ENCODE data around the gene CEP63.
A peak's percentile ranks its signal among the peaks of the same experiment; 100 is the strongest.
"Not testable (repeated sequence)": the region's sequence is repeated elsewhere in the genome, so short reads cannot be mapped to it uniquely, and the experiment has no call there.

The CEP63 gene

DNA sequence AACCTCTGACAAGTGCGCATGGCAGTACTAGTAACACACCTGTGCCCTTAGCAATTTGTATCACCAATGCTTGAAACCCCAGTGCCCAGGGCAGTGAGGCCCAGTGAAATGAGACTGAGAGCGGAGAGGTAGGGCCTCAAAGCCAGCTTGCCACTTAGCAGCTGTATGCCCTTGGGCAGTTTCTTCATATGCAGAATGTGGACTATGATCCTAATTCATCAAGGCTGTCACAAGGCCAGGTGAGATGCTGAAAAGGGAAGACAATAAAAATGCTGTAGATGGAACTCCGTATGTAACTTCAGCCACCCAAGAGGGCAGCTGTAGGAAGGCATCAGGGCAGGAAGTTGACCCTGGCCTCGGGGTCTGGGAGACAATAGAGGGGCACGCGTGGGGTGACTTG, 90.6 kb downstream of the CEP63 start:
- no peak for DNase-seq (ENCODE audit: low spot score)

DNA sequence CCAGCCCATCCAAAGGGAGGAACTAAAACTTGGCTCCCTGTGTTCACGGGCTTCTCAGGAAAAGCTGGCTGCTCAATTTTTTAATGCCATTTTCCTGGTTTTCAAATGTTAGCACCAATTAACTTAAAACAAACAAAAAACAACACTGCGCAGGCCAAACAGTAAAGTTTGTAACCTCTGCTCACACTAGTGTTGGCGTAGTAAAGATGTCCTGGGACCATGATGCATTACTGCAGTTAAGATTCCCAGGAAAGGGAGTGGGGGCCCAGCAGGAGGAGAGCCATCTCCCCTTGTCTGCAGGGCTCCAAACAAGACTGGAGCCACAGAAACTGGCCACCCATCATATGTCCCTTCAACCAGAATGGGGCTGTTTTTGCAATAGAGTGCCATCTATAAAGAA, 91.0 kb downstream of the CEP63 start:
- no peak for DNase-seq (ENCODE audit: low spot score)

DNA sequence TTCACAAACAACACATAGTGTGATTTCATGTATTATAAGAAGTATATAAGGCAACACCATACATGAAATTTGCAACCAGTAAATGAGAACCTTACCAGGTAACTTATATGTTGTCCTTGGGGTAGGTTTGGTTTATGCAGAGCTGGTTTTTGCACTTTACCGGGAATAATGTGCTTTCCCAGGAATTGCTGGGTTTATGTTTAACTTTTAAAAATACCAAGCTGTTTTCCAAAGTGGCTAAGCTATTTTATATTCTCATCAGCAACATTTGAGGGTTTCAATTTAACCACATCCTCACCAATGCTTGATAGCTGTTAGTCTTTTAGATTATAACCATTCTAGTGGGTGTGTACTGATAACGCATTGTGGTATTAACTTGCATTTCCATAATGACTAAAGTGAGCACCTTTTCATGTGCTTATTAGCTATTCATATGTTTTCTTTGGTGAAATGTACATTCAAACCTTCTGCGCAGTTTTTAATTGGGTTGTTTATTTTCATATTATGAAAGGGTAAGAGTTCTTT, 93.3 kb downstream of the CEP63 start:
- DNase-seq (ENCODE audit: low spot score): no peak

DNA sequence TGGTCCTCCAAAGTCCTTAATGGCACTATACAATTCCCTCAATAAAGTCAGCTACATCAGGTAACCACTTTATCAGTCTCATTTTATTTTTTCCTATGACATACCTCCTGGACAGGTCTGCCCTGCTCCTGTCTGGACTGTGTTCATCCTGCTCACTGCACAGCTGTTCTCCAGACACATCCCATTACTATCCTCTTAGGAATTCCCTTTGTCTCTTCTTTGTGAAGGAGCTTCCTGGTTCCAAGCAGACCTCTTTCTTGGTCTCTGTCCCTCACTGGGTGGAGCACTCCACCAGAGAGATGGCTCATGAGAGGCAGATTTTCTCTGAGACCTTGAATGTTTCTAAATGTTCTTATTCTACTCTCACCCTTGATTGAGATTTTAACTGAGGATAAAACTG, 104.9 kb downstream of the CEP63 start:
- DNase-seq (ENCODE audit: low spot score): no peak

DNA sequence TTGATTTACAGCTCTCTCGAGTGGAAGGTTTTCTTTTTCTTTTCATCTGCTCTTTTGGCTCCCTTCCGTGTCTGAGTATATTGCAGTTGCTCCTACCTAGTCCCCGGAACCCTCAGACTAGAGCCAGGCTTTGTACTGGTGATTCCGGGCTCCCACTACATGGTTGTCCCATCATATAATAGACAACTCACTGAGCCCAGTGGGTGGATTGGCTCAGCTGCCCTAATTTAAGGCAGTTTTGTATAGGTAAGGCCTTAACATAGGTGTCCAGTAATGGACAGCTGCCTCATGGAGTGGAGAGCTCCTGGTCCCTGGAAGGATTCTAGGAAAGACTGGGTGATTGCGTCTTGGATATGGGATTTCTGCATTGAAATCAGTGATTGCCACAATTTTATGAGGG, 106.9 kb downstream of the CEP63 start:
- no peak for DNase-seq (ENCODE audit: low spot score)

DNA sequence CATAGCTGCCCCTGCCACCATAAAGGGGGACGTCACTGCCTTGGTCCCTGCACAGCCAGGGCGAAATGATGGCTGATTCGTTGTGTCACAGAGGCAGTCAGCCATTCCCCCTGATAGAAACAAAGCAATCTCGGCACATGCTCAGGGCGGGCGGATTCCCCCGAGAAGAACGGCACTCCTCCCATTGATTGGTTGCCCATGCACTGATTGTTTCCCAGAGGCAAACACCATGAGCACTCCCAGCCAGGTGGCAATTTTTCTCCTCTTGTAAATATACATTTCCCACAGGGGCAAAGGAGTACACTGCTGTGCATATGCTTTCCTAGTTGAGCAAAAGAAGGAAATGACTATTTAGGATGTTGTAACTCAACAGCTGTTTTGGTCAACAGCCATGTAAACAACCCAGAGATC, 108.5 kb downstream of the CEP63 start:
- no peak for DNase-seq (ENCODE audit: low spot score)

DNA sequence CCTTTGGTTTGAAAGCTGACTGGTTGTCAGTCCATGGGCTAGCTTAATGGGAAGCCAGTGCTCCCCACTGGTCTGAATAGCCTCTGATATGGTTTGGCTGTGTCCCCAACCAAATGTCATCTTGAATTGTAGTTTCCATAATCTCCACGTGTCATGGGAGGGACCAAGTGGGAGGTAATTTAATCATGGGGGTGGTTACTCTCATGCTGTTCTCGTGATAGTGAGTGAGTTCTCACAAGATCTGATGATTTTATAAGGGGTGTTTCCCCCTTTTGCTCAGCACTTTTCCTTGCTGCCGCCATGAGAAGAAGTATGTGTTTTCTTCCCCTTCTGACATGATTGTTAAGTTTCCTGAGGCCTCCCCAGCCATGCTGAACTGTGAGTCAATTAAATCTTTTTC, 109.1 kb downstream of the CEP63 start:
- DNase-seq (ENCODE audit: low spot score): not testable (repeated sequence)

DNA sequence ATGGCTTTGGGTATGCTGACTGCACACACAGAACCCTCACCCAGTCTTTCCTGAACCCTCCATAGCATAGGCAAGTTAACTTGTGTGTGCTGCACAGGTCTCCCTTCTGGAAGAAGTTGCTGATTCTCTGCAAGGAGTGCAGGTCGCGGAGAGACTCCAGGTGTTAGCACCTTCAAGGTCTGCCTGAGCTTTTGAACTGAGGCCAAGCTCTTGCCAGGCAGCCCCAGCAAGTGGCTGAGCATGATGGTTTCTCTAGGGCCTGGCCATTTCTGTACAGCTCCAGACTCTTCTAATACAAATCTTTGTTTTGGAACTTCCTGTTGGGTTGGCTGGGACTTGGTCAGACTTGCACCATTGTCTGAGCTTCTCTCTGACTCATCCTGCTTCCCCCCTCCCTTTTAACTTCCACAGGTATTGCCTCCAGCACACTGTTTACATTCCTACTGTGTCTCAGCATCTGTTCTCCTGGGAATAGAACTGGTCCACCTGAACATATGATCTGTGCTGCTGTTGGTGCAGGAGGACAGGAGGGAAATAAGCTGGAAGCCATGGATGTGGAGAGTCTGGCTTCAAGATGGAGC, 111.6 kb downstream of the CEP63 start:
- no peak for DNase-seq (ENCODE audit: low spot score)

DNA sequence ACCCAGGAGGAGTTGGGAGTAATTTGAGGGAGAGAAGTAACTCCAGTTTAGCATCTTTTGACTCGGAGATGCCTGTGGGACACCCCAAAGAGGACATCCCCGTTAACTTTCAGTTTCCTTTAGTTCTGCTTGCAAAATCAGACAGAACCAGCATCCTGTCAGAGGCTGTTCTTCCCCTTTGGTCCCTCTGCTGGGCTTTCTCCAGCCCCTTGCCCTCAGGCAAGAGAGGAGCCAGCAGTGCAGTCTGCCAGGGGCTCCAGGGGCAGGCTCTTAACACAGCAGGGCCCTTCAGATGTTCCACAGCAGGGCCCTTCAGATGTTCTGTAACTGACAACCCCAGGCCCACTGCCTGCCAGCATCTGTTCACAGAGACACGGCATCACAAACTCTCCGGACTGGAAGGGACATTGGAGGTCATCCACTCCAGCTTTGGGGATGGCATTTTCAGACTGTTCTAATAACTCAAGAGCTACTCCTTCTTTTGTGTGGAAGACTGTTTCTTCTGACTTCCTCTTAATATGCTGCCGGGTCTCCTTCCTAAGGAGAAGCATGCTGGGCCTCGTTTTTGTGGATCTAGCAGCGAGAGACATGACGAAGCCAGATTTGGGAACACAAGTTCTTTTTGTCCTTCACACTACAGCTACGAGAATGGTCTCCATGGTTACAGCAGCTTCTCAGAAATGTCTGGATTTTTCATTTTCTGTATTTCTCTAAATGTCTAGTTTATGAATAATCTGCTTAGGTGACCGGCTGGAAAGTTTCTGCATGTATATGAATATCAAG, 113.1 kb downstream of the CEP63 start:
- no peak for DNase-seq (ENCODE audit: low spot score)

DNA sequence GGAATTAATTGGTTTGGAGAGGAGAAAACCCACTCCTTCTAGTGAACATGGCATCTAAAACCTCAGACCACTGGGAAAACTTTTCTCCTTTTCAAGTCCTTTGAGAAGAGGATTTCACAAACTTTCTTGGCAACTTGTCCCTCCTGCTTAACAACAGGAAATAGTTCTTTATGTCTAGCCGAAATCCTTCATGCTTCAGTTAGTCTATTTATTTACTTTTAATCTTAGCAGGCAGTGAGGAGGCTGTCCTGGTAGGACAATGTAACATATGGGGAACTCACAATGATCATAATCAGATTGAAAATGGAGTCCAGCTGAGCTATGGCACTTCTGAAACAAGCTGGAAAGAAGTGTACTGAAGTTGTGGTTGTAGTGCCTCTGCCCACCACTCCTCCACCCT, 114.3 kb downstream of the CEP63 start:
- no peak for DNase-seq (ENCODE audit: low spot score)

DNA sequence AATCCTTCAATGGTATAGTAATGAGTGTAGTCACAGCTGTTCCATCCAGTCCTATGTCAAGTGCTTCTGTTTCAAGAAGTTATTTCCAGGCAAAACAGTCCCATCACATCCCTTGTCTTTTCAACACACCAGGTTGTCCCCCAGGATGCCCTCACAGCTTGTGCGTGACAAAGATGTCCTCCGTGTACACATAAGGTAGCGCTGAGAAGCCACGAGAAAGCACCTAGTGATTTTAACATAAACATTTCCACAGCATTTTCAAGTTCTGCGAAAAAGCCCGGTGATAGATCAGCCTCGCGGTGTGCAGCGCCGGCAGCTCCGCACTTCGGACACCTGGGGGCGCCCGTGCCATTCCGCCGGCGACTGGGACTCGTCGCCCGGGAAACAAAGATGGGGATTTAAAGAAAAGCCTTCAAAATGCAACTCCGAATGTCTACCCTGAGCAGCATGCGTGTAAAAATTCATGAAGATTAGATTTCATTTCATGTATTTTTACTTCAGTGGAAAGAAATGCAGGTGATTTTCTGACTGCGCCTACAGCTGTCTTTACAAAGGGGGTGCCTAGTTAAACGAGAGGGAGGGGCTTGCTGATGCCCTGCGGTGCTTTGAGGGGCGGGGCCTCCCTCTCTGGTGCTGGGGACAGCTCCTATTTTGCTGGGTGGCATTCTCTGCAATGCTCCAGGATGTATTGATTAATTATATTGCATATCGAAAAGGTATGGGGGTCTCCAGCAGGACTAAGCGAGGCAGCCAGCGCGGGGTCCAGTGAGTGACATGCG, 115.0 kb downstream of the CEP63 start:
- peak; percentile 87 for DNase-seq (ENCODE audit: low spot score)

DNA sequence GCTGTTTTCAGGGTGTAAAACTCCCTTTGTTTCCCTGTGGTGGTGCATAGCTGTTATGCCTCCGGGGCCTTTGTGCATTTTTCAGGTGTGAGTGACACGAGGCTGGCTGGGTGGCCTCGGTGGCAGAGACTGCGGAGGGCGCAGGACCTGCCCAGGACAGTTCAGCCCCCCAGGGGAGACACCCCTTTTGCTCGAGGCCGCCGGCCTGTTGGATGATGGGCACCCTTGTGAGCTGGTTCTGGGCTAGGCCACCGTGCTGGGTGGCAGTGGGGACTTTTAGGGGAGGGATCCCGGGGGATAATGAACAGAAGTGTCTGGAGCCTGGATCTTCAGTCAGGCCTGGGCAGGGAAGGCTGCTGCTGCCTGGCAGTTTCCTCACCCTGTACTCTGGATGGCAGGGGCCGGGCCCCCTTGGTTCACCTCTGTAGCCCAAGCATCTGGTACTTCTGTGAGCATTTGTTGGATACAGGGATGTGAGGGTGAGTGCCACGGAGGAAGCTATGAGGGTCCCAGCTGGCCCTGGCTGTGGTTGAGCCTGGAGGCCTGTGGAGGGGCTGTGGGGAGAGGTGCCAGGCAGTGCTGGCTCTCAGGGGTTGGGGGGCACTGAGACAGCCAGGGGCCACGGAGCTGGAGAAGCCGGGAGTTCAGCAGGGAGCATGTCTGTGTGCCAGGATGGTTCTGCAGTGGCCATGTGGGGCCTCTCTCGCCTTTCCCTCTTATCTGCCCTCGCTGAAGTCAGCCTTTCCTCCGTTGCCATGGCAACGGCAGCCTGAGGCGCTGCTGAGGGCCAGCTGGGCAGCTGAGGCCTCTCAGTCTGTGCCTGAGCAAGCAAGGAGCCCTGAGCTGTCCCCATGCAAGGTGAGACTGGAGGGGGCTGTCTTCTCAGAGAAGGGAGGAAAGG, 115.9 kb downstream of the CEP63 start:
- DNase-seq (ENCODE audit: low spot score): peak; percentile 90

DNA sequence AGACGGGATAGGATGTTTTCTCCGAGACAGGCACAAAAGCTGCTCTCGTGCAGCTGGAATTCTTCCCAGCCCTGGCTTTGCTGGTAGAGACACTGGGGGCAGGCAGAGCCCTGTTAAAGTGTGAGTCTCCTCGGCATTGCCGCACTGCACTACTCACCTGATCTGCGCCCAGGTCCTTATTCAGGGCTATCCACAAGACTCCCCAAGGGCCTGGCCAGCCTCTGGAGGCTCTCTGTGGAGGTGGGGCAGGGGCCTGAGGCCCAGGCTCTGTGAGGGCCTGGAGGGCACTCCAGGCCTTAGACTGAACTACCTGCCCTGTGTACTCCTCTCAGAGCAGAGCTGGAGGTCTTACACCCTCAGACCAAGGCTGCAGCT, 116.6 kb downstream of the CEP63 start:
- DNase-seq (ENCODE audit: low spot score): no peak

DNA sequence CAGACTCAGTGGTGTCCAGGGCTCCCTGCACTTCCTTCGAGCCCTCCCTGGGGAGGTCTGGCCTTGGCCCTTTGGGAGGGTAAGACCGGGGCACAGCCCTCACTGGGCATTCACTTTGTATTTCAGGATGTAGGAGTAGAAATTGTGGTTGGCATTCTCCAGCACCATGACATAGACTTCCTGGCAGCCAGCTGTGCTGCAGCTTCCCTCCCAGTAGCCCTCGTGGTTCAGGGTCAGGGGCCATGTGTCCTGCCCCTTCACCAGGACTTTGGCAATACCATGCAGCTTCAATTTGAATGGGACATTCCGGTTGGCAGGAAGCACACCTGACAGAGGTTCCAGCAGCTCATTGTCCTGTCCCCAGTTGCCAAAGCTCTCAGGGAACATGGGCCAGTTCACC, 117.6 kb downstream of the CEP63 start:
- no peak for DNase-seq (ENCODE audit: low spot score)

DNA sequence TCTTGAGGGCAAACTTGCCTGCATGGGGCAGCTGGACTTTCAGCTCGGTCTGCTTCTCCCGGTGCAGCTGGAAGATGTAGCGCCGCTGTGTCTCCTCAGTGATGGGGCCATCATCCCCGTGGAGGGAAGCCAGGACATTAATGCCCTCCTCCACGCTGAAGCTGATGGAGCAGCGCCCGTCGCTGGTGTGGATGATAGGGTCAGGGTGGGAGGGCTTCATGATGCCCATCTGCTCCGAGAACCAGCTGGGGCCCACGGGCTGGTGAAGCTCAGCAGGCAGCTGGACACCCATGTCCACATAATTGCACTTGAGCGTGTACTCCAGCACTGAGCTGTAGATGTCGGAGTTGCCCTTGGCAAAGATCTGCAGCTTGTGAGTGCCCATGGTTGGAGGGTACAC, 118.1 kb downstream of the CEP63 start:
- DNase-seq (ENCODE audit: low spot score): no peak

DNA sequence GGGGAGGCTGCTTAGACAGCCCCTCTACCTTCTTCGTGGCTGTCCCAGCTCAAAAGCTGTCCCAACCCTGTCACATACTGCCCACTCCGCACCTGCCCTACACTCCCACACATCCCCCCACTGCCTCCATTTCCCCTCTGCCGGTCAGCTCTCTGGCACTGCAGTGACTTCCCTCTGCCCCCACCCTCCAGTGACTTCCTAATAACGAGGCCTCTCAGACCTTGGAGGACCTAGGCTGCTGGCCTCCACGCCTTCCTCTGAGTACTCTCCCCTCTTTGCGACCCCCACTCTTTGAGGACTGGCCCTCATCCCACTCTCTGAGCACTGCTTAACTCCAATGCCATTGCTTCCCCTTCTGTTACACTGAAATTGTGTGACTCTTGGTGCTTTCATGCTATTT, 119.7 kb downstream of the CEP63 start:
- DNase-seq (ENCODE audit: low spot score): peak; percentile 27

DNA sequence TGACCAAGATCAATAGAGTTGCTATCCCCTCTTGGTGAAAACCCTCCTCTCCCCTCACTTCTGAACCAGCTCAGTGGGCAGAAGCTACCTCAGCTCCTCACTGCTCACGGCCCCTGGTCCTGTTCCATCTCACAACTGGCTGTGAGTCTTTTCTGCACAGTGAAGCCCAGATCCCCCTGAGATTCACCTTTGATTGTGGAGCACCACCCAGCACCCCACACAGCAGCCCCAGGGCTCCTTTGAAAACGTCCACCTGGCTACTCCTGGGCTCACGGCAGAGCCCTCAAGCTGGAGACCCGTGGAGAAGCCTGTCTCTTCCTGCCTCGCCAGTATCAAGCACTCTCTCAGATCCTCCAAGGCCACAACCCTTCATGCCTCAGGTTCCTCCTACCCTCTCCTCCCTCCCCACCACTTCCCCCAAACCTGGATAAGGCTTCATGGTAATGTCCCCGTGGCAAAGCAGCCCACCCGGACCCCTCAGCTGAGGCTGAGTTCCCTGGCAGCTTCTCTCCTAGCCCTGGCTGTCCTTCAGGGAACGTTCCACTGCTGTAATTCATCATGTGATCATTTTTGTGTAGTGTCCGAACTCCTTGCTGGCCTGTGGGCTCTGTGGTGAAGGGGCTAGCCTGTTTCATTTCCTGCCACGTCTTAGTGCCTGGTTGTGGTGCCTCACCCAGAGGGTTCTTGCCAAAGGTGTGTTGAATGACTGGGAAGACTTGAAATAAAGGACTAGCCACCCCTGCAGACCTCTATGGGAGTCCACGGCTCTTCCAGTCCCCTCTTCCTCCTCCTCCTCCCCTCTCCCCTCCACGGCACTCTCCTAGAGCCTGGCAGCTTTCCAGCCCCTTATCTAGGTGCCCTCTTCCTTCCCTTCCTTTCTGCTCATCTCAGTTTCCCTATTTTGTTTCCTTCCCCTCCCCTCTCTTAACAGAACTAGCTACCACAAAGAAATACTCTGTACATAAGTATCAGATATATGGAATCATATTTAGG, 120.5 kb downstream of the CEP63 start:
- peak; percentile 32 for DNase-seq (ENCODE audit: low spot score)

DNA sequence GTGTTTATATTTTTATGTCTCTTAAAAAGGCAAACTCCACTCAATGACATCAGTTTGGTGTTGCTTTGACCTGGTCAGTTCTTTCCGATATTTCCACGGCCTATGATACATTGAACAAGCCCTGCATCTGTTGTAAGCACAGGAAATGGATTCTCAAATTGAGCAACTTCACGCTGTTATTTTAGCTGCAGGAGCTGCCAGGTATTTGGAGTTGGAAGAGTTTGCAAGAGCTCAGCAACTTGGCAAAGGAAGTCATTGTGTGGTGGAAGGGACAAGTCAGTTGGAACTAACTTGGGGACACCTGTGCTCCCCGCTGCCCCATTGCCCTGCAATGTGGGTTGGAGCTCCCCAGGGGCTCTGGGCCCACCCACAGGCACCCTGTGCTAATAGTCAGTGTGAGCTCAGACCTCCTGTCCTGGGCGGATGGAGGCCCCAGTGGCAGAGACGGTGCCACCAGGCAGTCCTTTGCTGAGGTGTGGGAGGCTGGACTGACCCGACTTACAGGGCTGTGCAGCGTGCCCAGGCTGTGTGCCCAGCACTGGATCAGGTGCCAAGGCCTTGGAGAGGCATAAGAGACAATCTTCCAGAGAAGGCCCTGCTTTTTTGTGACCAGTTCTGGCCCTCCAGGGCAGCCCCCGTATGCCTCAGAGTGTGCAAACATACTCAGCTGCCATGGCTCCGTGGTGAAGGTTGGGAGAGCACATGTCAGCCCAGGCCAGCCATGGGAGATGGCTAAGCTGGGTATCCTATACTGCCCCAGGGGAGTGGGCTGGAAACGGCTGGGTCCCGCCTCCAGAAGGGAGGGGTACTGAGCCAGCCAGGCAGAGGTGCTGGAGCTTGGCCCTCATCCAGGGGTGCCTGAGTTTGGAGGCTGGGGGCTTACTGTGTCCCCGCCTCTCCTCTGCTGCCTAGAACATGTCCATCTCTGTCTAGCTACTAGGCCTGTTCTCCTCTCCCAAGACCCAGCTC, 121.5 kb downstream of the CEP63 start:
- peak; percentile 38 for DNase-seq (ENCODE audit: low spot score)

DNA sequence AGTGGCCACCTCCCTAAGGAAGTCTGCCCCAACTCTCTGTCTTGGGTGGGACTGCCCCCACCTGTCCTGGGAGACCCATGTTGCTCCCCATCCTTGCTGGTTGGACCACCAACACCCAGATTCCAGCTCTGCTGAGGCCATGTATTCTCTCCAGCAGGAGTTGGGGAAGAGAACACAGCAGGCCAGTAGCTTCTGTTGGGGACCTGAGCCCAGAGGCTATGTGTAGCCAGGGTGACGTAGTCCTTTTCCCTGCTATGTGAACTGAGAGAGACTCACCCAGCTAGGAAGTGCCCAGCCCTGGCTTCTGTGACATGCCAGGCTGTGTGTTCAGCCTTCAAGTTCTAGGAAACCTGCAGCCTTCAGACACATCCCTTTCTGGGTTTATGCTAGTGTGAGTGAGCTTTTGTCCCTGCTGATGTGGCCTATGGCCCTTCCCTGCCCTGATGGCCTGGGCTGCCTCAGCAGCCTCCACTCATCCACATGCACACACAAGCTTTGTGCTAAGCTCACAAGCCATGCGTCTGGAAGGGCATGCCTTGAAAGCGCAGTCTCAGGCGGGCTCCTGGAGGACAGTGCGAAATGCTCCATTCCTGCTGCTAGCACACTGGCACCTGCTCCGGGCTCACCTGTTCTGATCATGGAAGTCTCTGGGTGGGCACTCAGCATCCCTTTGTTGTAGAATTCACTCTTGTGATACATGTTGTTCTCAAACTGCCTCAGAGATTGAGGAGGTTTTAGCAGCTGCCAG, 122.3 kb downstream of the CEP63 start:
- DNase-seq (ENCODE audit: low spot score): peak; percentile 34

Data from ecto neural progenitor cell (in vitro differentiated cells).